NCI-H345 treated with DMSO at 0.1 percent for 48 hours (cell line): Measurements from ENCODE around the gene PLK1.
"Not testable (repeated sequence)": the region's sequence is repeated elsewhere in the genome, so short reads cannot be mapped to it uniquely, and the experiment has no call there.

Experiments used
- DNase-seq: peaks from one replicate; lab custom pipeline; 2025; ENCODE audit not compliant: unreplicated experiment; lab: John Stamatoyannopoulos, UW

Gene PLK1

GRCh38 chr16:23706439-23706838, 27.8 kb downstream of the PLK1 start:
- DNase-seq, result no peak

GRCh38 chr16:23709536-23709935, 30.8 kb downstream of the PLK1 start:
- DNase-seq, result no peak

- no peak for DNase-seq
Observed at GRCh38 chr16:23710008-23710407, 31.3 kb downstream of the PLK1 start.

- no peak for DNase-seq
Observed at GRCh38 chr16:23710504-23710903, 31.8 kb downstream of the PLK1 start.

GRCh38 chr16:23711785-23712184, 33.1 kb downstream of the PLK1 start:
- no peak for DNase-seq

- no peak for DNase-seq
Observed at GRCh38 chr16:23712976-23713375, 34.3 kb downstream of the PLK1 start, which contains the start of gene ERN2. Gene ERN2 (minus strand): TSS chr16:23713222. CDS start chr16:23713187, 35 bp downstream.

GRCh38 chr16:23716484-23716883, 37.8 kb downstream of the PLK1 start:
- DNase-seq, result no peak

GRCh38 chr16:23722613-23723240, 44.0 kb downstream of the PLK1 start:
- DNase-seq, result not testable (repeated sequence)

- no peak for DNase-seq
Observed at GRCh38 chr16:23724096-23724784, 45.6 kb downstream of the PLK1 start.

GRCh38 chr16:23724785-23725131, 46.1 kb downstream of the PLK1 start:
- no peak for DNase-seq

GRCh38 chr16:23726710-23727109, 48.0 kb downstream of the PLK1 start:
- no peak for DNase-seq

- no peak for DNase-seq
Observed at GRCh38 chr16:23728112-23728477, 49.4 kb downstream of the PLK1 start.

- no peak for DNase-seq
Observed at GRCh38 chr16:23729503-23730424, 51.1 kb downstream of the PLK1 start.

- DNase-seq, result no peak
Observed at GRCh38 chr16:23734176-23734893, 55.6 kb downstream of the PLK1 start.

GRCh38 chr16:23737423-23738028, 58.8 kb downstream of the PLK1 start:
- DNase-seq, result not testable (repeated sequence)

- DNase-seq, result no peak
Observed at GRCh38 chr16:23739516-23739915, 60.8 kb downstream of the PLK1 start.
